ENCODE results near the gene COL5A2.

COL5A2 gene

GRCh38 chr2:189217541-189217940, 38.0 kb upstream of the COL5A2 start:
- H3K4me3 ChIP-seq (ENCODE audit: control insufficient read depth, low read depth, low read length): no peak overlapping the region
- DNase-seq (ENCODE audit: low read depth): peak; percentile 20
- TF ChIP-seq, protein P1, sequence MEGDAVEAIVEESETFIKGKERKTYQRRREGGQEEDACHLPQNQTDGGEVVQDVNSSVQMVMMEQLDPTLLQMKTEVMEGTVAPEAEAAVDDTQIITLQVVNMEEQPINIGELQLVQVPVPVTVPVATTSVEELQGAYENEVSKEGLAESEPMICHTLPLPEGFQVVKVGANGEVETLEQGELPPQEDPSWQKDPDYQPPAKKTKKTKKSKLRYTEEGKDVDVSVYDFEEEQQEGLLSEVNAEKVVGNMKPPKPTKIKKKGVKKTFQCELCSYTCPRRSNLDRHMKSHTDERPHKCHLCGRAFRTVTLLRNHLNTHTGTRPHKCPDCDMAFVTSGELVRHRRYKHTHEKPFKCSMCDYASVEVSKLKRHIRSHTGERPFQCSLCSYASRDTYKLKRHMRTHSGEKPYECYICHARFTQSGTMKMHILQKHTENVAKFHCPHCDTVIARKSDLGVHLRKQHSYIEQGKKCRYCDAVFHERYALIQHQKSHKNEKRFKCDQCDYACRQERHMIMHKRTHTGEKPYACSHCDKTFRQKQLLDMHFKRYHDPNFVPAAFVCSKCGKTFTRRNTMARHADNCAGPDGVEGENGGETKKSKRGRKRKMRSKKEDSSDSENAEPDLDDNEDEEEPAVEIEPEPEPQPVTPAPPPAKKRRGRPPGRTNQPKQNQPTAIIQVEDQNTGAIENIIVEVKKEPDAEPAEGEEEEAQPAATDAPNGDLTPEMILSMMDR (conservative IDR thresholded peaks at IDR 0.05; ENCODE audit: control insufficient read depth, insufficient read depth, low read depth, low read length): no peak

- DNase-seq (ENCODE audit: low read depth): no peak
- H3K4me3 ChIP-seq (ENCODE audit: control insufficient read depth, low read depth, low read length): no peak overlapping the region
- TF ChIP-seq, protein P1 (conservative IDR thresholded peaks at IDR 0.05; ENCODE audit: control insufficient read depth, insufficient read depth, low read depth, low read length): no peak
These were observed 37.5 kb upstream of the COL5A2 start for GRCh38 chr2:189217051-189217450.

GRCh38 chr2:189214484-189214883, 34.9 kb upstream of the COL5A2 start:
- H3K4me3 ChIP-seq (ENCODE audit: control insufficient read depth, low read depth, low read length): no peak overlapping the region

DNA sequence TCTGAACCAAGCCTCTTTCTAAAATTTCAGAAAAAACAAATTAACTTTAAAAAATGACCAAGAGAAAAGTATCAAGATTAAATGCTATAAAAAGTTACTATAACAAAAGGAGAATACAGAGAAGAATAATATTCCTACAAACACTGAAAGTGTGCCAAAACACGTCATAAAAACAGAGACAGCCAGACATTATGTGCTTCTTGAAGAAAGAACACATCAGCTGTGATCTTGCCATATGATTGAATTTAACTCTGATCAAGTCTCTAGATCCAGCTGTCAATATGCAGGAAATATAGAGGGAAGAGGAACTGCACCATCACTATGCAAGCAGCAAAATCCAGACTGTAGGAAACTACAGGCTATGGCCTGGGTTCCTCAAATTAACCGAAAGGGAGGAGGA, 33.7 kb upstream of the COL5A2 start:
- H3K4me3 ChIP-seq (ENCODE audit: control insufficient read depth, low read depth, low read length): no peak overlapping the region
- TF ChIP-seq, protein P1 (conservative IDR thresholded peaks at IDR 0.05; ENCODE audit: control insufficient read depth, insufficient read depth, low read depth, low read length): no peak
- DNase-seq (ENCODE audit: low read depth): peak; percentile 75

More at GRCh38 chr2:189214484-189214883, 34.9 kb upstream of the COL5A2 start:
- DNase-seq (ENCODE audit: low read depth): no peak
- TF ChIP-seq, protein P1 (conservative IDR thresholded peaks at IDR 0.05; ENCODE audit: control insufficient read depth, insufficient read depth, low read depth, low read length): no peak

DNA sequence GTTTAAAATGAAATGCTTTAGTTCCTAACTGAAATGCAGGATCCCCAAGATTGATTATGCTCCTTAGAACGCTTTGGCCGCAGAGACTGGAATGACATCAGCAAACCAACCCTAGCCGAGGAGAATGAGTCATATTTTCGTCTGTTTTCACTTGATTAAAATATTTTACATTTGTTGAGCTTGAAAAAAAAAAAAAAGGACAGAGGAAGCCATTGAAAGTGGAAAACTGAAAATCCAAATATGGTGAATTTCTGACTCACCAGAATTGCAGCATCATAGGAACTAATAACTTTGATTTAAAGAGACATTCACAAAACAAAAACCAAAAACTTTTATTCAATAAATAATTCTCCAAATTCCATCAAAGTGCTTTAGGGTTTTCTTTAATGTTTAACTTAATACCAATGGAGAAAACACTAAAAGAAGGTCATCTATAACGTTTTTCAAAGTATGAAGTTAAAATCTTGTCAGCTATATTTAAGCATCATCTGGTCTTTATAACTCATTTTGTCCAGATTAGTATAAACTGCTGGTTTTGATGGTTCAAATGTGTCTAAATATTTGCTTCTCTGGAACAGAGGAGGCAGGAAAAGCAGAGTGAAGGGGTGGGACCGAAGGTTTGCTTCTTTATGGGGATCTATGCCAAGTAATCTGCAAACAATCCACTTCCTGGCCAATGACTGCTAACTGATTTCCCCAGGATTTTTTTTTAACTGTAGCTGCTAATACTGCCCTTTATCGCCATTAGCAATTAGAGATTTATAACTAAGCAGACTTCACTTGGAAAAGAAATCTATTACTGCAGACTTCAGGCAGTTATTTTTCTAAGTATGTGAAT, 30.9 kb upstream of the COL5A2 start:
- peak overlapping the region; percentile 28 for H3K4me3 ChIP-seq (ENCODE audit: control insufficient read depth, low read depth, low read length)
- TF ChIP-seq, protein P1 (conservative IDR thresholded peaks at IDR 0.05; ENCODE audit: control insufficient read depth, insufficient read depth, low read depth, low read length): no peak
- DNase-seq (ENCODE audit: low read depth): peak; percentile 98

DNA sequence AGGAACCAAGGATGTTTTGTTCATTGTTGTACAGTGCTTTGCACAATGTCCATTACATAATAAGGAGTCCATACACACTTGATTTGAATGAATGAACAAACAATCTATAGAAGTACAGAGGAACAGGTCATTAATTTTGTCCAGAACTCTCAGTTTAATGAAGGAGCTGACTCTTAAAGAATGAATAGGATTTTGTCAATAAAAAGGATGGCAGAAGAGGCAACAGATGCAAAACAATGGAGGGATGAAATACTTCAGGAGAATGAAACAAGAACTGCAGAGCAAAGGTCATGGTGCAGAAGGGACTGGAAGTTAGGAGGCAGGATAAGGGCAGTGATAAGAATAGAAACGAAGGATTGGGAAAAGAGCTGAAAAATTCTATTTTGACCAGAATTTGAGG, 28.7 kb upstream of the COL5A2 start:
- no peak for DNase-seq (ENCODE audit: low read depth)
- no peak overlapping the region for H3K4me3 ChIP-seq (ENCODE audit: control insufficient read depth, low read depth, low read length)
- TF ChIP-seq, protein P1 (conservative IDR thresholded peaks at IDR 0.05; ENCODE audit: control insufficient read depth, insufficient read depth, low read depth, low read length): no peak
